Thyroid gland (tissue), 4 donors: Measurements from ENCODE around the gene AP2S1.

Experiments
- CTCF ChIP-seq, 6 experiments: fragments of 200-600 bp in 3 of 6; fragments of 450-650 bp in 3 of 6; sonication (generic) in 3 of 6; IDR thresholded peaks; one replicate each; pipeline ENCODE4 v1.5.1; 2016 to 2019; ENCODE audit warnings: antibody characterized with exemption in 6 of 6, mild to moderate bottlenecking in 2 of 6, inconsistent platforms in 1 of 6, moderate library complexity in 1 of 6
- POLR2A ChIP-seq, 2 donors: fragments of 450-650 bp; IDR thresholded peaks; one replicate each; pipeline ENCODE4 v1.6.1; 2017; ENCODE audit warnings: antibody characterized with exemption in 2 of 2, mild to moderate bottlenecking in 2 of 2, moderate library complexity in 1 of 2

GRCh38 chr19:46828484-46828883, 22.2 kb downstream of the AP2S1 start:
- TF ChIP-seq CTCF (IDR thresholded peaks at IDR 0.05): no peak
- TF ChIP-seq POLR2A (IDR thresholded peaks at IDR 0.05): no peak
